Embryonic facial prominence (tissue), 1 donor: ENCODE results near the gene IL5.
"Not testable (repeated sequence)": the region's sequence is repeated elsewhere in the genome, so short reads cannot be mapped to it uniquely, and the experiment has no call there.

Source experiments
- DNase-seq: peaks from one replicate; pipeline ENCODE4 v3.0.0-alpha.2; 2016; ENCODE audit errors: extremely low spot score

IL5 gene

DNA sequence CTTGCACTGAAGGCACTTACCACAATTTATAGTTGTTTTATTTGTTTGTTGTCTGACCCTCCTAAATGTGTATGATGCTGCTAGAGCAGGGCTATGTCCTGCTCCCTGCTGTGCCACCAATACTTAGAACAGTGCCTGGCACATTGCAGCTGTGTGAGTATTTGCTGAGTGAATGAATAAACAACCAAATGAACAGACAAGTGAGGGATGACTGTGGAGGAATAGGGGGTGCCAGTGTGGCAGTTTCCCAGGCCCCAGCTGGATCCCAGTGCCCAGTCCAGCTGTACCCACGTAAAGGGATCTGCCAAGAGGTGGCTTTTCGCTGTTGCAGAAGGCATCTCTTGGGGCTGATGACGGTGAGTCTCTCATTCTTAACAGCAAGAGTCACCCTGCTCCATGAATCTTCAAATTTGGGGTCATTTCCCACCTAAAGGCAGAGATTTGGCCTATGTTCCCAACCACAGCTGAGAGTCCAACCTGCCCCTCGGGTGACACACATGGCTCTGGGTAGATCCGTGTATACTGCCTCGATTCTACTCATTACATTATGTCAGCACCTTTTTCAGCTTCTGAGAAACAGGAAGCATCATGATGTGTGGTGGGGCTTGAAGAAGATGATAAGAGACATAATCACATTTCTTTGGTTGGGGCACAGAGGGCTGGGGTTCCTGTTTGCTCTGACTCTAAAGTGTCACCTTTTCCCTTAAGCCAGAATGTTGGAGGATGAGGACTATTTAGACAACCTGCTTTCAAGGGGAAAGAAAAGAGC, 14.3 kb downstream of the IL5 start:
- DNase-seq = no peak

DNA sequence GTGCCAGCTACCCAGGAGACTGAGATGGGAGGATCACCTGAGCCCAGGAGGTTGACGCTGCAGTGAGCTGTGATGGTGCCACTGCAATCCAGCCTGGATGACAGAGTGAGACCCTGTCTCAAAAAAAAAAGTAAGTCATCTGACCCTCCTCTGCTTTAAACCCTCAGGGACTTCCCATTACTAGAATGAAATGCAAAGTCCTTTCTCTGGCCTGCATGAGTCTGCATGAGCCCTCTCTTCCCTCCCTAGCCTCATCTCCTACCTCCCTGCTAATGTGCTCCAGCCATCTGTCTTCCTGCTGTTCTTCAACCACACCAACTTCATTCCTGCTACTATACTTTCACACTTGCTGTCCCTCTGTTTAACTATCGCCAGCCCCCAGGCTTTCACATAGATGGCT, 15.3 kb downstream of the IL5 start:
- no peak for DNase-seq

DNA sequence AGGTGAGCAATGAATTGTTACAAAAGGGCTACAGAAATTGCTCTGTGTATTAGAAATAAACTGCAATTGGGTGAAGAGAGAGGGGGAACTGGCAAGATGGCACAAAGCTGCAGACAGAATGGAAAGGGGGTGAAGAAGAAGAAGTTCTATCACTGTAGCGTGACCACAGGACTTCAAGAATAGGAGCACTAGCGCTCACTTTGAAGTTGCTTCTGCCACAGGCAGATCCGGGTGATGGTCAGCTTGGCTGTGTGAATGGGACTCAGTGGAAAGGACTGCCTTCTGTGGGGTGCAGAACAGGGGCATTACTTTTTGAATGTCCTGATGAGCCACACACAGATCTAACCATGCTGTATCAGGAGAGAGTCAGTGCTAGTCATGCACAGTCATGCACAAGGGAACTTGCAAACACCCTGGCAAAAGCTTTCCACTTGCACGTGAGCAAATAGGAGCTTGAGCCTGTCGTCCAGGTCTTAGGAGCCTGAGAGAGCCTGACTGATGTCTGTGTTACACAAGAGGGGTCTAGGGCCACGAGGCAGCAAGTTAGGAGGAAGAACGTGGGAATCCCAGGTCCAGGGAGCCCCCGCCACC, 16.3 kb downstream of the IL5 start:
- no peak for DNase-seq

DNA sequence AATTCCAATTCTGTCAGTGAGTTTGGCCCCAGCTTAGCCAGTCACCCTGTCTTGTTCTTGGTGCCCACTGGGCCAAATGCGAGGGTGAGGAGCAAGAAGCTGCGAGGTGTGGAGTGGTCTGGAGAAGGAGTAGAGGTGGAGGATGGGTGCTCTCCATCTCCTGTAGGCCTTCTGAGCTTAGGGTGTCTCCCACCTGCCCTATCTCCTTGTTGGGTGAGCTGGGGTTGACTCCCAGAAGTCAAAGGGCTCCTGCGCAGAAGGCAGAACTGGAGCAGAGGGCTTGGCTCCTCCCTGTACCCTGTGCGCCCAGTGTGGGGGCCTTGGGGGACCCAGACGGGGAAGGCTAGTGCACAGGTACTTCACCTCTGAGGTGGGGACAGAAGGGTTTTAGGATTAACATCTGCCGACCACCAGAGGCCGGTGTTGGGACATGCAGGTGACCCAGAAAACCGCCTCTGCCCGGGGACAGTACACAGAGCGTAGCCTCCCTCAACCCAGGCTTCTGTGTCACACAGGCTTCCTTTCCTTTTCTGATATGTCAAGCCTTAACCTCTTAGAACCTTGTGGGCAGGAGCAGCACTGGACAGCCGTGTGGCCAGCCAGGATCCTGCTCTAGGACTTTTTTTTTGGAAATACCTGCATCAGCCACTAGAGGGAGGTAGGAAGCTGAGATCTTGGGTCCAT, 16.9 kb downstream of the IL5 start:
- DNase-seq = peak; percentile 12

DNA sequence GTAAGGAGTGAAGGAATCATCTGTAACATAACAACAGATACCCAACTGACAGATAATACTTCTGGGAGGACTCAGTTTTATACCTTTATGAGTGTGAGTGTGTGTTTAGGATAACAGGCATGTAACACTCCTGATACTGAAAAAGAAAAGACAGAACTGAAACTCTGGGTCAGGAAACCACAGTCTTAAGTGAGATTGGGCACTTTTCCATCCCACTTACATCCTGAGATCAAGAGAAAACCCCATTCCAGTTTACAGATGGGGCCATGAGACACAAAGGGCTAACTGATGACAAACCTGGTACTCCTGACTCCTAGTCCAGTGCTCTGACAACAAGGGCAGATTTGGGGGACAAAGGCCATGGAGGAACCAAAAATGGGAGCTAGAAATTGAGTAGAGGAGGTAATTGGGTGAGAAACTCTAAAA, 18.0 kb downstream of the IL5 start:
- no peak for DNase-seq

DNA sequence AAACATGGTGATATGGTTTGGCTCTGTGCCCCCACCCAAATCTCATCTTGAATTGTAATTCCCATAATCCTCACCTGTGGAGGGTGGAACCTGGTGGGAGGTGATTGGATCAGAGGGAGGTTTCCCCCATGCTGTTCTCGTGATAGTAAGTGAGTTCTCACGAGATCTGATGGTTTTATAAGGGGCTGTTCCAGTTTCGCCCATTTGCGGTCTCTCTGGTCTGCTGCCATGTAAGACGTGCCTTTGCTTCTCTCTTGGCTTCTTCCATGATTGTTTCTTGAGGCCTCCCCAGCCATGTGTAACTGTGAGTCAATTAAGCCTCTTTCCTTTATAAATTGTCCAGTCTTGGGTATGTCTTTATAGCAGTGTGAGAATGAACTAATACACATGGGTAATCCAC, 18.4 kb downstream of the IL5 start:
- DNase-seq = not testable (repeated sequence)

DNA sequence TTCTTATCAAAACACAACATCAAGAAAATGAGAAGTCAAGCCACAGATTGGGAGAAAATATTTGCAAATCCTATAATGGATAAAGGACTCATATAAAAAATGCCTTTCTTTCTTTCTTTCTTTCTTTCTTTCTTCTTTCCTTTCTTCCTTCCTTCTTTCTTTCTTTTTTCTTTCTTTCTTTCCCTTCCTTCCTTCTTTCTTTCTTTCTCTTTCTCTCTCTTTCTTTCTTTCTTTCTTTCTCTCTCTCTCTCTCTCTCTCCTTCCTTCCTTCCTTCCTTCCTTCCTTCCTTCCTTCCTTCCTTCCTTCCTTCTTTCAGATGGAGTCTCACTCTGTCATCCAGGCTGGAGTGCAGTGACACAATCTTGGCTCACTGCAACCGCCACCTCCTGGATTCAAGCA, 21.3 kb downstream of the IL5 start:
- not testable (repeated sequence) for DNase-seq

DNA sequence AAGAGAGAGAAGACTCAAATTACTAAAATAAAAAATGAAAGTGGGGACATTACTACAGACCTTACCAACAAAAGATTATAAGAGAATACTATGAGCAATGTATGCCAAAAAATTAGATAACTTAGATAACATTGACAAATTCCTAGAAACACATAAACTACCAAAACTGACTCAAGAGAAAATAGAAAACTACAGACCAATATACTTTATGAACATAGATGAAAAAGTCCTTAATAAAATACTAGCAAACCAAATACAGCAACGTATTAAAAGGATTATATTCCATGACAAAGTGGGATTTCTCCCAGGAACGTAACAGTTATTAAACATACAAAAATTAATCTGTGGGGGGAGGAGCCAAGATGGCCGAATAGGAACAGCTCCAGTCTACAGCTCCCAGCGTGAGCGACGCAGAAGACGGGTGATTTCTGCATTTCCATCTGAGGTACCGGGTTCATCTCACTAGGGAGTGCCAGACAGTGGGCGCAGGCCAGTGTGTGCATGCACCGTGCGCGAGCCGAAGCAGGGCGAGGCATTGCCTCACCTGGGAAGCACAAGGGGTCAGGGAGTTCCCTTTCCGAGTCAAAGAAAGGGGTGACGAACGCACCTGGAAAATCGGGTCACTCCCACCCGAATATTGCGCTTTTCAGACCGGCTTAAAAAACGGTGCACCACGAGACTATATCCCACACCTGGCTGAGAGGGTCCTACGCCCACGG, 29.5 kb downstream of the IL5 start:
- not testable (repeated sequence) for DNase-seq

DNA sequence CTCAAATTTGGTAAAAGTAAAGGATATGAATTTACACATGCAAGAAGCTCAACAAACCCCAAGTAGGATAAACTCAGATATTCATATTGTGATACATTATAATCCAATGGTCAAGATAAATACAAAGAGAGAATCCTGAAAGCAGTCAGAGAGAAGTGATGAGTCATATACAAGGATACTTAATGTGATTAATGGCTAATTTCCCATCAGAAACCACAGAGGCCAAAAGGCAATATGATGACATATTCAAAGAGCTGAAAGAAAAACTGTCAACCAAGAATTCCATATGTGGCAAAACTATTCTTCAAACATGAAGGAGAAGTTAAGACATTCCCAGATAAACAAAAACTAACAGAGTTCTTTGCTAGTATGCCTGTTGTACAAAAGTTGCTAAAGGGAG, 33.2 kb downstream of the IL5 start:
- DNase-seq = no peak

DNA sequence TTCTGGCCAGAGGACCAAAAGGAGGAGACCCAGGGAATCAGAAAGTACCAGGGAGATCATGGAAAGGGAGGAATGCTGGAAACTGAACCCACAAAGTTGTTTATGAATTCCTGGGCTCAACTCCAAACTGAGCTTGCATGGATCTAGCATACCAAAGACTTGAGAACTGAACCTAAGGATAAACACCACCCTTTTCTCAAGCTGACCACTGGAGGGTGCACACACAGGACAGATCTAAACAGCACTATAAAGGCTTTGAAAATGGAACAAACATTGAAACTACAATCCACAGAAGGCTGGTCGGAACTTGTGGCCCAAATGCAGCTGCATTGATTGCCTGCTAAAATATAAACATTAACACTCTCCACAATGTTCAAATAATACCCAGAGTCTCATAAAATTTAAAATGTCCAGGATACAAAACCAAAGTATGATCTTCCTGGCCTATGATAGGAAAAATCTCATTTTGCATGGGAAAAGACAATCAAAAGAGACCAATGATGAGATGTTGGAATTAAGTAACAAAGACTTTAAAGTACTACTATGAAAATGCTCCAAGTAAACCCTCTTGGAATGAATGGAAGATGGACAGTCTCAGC, 37.1 kb downstream of the IL5 start:
- no peak for DNase-seq

DNA sequence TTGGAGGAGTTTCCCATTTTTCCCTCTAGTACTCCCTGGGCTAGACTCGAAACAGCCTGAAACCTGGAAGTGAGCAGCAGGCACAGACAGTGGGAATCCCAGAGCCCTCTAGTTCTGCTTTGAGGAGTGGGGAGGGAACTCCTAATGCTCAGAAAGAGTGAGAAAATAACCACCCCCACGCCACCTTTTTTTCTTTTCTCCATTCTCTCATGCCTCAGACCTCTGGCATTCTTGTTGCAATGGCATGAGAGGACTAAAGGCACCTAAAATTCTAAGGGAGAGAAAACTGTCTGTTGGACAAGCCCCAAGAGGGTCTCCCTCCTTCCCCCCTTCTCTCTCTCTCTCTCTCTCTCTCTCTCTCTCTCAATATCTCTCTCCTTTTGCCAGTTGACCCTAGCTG, 37.7 kb downstream of the IL5 start:
- DNase-seq = no peak

DNA sequence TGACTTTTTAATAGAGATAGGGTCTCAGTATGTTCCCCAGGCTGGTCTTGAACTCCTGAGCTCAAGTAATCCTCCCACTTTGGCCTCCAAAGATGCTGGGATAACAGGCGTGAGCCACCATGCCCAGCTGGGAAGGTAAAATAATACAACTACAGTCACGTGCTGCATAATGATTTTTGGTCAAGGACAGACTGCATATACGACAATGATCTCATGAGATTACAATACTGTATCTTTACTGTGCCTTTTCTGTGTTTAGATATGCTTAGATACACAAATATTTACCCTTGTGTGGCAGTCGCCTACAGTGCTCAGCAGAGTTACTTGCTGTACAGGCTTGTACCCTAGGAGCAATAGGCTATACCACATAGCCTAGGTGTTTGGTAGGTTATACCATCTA, 38.6 kb downstream of the IL5 start:
- no peak for DNase-seq

DNA sequence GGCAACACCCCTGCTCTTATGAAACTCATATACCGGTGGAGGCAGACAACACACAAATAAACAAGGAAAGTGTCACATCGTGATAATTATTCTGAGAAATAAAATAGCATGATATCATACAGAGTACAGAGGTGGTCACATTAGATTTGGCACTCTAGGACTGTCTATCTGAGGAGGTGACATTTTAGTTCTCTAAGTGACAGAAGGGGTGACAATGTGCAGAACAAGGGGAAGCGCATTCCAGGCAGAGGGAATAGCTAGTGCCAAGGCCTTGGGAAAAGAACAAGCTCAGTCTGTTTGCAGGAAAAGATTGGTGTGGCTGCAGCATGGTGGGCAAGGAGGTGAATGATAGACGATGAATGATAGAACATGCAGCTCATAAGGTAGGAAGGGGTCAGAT, 40.1 kb downstream of the IL5 start:
- no peak for DNase-seq

DNA sequence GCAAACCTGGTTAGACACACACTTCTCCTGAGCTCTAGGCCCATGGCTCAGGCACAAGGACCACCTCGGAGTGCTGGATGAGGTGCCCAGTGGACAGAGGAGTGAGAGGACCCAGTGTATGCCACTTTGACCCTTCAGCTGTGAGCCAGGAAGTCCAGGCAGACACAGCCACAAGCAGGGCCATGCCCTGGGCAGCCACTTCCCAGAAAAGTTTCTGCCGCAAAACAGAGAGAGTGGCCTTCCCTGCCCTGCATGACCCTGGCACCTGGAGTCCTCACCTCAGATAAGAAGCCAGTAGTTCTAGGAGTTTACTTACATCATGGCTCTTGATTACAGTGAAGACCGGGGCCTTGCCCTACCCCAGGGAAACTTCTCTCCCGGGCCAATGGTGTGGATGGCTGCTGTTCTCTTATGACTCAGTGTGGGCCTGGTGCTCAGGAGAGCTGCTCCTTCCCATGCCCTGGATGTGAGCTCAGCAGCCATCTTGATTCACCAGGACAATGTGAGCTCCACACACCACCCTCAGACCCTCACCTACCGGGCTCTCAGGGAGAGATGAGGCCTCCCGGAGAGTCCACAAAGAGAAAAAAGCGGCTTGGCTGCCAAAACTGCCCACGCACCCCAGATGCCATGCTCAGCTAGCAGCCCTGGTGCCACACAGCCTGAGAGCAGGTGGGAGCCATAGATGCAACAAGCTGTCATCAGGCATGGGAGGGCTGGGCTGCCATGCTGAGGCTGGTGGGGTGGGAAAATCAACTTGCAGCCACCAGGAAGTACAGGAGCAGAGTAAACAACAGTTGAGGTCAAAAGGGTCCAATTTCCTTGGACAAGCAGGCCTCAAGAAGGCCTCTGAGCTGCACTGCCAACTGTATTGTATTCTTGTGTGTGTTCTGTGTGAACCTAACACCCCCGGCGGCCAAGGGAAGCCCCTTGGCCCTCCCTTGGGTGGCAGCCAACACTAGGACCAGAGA, 41.1 kb downstream of the IL5 start:
- DNase-seq = no peak

DNA sequence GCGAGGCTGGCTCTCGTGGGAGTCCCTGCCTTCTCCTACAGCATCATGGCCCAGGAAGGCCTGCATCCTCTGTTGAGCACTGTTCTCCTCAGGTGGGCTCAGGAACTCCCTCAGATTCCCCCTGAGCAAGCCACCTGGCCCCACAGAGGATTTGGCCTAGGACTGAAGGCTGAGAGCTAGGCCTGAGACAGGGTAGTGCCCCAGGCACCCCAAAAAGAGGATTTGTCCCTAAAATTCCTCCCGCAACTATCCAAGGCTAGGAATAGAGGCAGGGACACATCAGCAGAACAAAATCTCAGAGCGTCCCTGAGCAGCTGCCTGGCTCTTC, 41.7 kb downstream of the IL5 start:
- DNase-seq = no peak

DNA sequence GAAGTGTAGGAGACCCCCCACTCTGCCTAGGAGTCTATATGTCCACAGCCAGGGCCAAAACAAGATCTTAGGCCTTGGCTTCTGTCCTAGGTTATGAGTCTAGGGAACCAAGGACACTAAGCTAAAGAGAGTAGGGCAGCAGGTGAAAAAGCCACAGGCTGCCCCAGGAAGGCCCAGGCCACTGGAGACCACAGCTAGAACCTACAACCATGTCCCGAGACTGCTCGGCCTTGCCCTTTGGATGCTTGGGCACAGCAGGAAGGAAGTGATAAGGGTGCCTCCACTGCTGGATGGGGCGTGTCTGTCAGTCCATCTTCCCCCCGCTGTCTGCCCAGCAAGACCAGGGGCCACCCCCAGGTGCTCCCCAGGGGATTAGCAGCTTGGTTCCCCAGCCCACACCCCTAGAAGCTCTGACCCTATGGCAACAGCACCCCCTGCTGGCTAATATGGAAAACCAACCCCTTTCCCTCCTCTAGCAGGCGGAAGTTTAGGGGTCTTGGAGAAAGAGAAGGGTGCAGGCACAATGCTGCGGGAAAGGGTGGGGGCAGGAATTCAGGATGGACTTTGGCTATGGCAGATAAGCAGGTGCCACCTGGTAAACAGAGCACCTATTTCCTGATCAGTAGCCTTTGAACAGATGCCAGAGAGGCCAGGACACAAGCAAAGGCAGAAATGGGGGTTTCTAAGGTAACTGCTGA, 42.2 kb downstream of the IL5 start:
- no peak for DNase-seq

DNA sequence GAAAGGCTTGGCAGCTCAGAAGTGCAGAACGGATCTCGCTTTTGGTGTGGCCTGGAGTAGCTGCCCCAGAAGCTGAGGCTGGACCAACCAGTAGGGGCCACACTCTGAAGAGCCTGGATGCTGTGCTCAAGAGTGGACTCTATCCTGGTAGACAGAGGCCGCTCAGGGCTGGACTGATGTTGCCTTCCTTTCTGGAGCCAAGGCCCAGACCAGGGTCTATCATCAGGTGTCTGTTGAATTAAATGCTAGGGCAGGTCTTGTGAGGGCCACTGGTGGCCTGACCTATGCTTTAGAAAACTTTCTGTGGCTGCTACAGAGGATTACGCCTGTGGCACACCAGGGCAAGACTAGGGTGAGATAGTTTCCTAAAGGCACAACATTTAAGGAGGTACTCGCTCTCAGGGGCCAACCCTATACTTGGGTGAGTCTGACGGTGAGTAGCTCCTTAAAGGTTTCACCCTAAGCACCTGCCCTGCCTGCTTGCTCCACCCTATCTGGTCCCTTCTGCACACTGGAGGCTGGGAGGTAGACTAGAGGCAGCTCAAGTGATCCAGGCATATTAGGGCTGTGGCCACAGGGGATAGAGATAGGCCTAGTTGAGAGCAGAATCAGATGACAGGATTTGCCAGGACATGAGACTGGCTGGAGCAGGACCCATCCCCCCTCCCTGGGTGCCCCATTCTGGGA, 42.9 kb downstream of the IL5 start:
- no peak for DNase-seq

DNA sequence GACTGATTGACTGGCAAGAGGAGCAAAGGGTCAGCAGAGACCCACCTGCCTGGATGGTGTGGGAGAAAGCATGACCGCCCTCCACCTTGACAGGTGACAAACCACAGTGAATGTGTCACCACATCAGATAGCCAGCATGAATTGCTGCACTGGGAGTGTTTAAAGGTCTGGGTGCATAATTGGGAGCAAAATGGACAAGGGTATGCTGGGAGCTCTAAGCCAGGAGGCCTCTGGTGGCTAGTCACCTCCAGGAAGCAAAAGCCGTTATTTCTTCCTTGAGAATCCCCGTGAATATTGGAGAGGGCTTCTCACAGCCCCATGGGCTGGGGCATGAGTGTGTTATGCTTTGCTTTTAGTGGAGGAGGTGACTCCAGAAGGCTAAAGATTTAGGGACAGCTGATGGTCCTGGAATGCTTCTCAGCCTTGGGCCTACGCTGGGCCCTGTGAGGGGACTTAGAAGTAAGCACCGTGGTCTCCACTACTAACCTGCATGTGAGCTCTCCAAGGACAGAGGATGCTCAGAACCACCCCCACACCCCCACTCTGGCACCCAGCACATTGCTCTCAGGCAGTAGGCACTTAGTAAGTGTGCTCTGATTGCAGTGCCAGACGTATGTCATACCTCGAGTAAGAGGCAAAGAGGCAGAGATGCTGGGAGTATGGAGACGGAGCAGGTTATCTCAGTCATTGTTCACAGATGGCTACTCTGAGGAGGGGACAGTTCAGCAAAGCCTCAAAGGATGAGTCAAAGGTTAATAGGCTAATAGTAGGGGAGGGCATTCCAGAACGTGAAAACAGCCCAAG, 43.7 kb downstream of the IL5 start:
- DNase-seq = no peak

DNA sequence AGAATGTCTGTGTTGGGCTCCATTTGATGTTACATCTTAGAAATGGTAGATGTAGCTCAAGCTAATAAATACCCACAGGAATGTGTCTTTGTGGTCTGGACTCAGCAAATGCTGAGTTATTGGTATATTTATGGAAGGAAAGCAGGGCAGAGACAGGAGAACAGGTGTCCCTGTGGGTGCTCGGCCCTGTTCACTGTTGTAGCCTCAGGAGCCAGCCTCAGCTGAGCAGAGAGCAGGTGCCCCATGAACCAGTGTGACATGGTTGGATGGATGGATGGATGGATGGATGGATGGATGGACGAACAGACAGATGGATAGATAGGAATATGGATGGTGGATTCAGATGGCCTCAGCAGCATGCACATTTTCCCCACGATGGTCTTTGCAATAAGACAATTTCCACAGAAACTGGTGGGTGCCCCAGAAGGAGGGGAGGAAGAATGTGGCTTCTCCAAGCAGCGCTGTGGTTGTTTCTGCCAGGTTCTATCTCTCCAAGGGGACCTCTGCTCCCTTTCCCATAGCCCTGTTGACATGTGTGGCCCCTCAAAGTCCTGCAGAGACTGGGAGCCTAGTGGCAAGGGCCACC, 44.5 kb downstream of the IL5 start:
- no peak for DNase-seq
